DND-41 (cell line): Measurements from ENCODE around the gene OPCML.

Experiments
- CTCF ChIP-seq: IDR thresholded peaks from 2 replicates; pipeline ENCODE4 v1.5.1; 2012; ENCODE audit warnings: borderline replicate concordance, low read length, moderate library complexity, mild to moderate bottlenecking; ENCODE audit not compliant: poor library complexity, severe bottlenecking; ENCODE audit errors: extremely low read depth
- EZH2 ChIP-seq: IDR thresholded peaks from 3 replicates; pipeline ENCODE4 v1.6.1; 2012; ENCODE audit warnings: borderline replicate concordance, low read depth, mild to moderate bottlenecking, moderate library complexity, low read length, inconsistent platforms; ENCODE audit not compliant: severe bottlenecking

- TF ChIP-seq CTCF, result no peak
- TF ChIP-seq EZH2, result no peak
These were observed 1008.4 kb downstream of the OPCML start for GRCh38 chr11:132523929-132524328.
